Measurements from ENCODE around the gene CCDC40. TPM values are rescaled to one million over a fixed set of nuclear protein-coding genes. Genes with fewer than 3 reads are reported as not detected.

Gene CCDC40
- total and polyA plus RNA-seq, 10 of the 15 experiments (the other 5 are each of a cell fraction or from before 2014, with no cell fraction given) = 0.06 to 0.10 TPM; not detected in 8

- H3K27ac ChIP-seq (ENCODE audit: control insufficient read depth, insufficient read depth) = no peak overlapping the region
- H3K4me3 ChIP-seq = no peak overlapping the region
- RAD21 ChIA-PET (ENCODE audit: unreplicated experiment) = no interaction called here
- no peak overlapping the region for H3K9ac ChIP-seq (ENCODE audit: control insufficient read depth, insufficient read depth, low read length)
- SMC1A ChIA-PET (ENCODE audit: uncharacterized antibody, unreplicated experiment) = no interaction called here
- TF ChIP-seq CBFB (IDR thresholded peaks at IDR 0.05; ENCODE audit: low read depth) (no peak), RUNX3 (IDR thresholded peaks at IDR 0.05; ENCODE audit: low read length) (no peak), BCL3 (IDR thresholded peaks at IDR 0.05; ENCODE audit: borderline replicate concordance, insufficient read depth, low read depth, low read length, poor library complexity, severe bottlenecking) (no peak), GABPA (IDR thresholded peaks at IDR 0.05; ENCODE audit: low read depth) (no peak), ZBED1 (IDR thresholded peaks at IDR 0.05; ENCODE audit: borderline replicate concordance) (no peak), MTA2 (IDR thresholded peaks at IDR 0.05; ENCODE audit: low read depth) (no peak), RELA (IDR thresholded peaks at IDR 0.05; ENCODE audit: borderline replicate concordance, partially characterized antibody) (no peak), IRF4 (IDR thresholded peaks at IDR 0.05; ENCODE audit: low read depth, low read length) (no peak), RAD51 (IDR thresholded peaks at IDR 0.05) (no peak), TCF12 (IDR thresholded peaks at IDR 0.05; ENCODE audit: low read depth, low read length) (no peak), ZSCAN29 (IDR thresholded peaks at IDR 0.05) (no peak), BHLHE40 (IDR thresholded peaks at IDR 0.05; ENCODE audit: borderline replicate concordance in 1 of 2, low read depth in 2 of 2, low read length in 1 of 2) (no peak)
- TF ChIP-seq, protein P1, sequence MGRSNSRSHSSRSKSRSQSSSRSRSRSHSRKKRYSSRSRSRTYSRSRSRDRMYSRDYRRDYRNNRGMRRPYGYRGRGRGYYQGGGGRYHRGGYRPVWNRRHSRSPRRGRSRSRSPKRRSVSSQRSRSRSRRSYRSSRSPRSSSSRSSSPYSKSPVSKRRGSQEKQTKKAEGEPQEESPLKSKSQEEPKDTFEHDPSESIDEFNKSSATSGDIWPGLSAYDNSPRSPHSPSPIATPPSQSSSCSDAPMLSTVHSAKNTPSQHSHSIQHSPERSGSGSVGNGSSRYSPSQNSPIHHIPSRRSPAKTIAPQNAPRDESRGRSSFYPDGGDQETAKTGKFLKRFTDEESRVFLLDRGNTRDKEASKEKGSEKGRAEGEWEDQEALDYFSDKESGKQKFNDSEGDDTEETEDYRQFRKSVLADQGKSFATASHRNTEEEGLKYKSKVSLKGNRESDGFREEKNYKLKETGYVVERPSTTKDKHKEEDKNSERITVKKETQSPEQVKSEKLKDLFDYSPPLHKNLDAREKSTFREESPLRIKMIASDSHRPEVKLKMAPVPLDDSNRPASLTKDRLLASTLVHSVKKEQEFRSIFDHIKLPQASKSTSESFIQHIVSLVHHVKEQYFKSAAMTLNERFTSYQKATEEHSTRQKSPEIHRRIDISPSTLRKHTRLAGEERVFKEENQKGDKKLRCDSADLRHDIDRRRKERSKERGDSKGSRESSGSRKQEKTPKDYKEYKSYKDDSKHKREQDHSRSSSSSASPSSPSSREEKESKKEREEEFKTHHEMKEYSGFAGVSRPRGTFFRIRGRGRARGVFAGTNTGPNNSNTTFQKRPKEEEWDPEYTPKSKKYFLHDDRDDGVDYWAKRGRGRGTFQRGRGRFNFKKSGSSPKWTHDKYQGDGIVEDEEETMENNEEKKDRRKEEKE (IDR thresholded peaks at IDR 0.05) = no peak
- TF ChIP-seq, protein P2, sequence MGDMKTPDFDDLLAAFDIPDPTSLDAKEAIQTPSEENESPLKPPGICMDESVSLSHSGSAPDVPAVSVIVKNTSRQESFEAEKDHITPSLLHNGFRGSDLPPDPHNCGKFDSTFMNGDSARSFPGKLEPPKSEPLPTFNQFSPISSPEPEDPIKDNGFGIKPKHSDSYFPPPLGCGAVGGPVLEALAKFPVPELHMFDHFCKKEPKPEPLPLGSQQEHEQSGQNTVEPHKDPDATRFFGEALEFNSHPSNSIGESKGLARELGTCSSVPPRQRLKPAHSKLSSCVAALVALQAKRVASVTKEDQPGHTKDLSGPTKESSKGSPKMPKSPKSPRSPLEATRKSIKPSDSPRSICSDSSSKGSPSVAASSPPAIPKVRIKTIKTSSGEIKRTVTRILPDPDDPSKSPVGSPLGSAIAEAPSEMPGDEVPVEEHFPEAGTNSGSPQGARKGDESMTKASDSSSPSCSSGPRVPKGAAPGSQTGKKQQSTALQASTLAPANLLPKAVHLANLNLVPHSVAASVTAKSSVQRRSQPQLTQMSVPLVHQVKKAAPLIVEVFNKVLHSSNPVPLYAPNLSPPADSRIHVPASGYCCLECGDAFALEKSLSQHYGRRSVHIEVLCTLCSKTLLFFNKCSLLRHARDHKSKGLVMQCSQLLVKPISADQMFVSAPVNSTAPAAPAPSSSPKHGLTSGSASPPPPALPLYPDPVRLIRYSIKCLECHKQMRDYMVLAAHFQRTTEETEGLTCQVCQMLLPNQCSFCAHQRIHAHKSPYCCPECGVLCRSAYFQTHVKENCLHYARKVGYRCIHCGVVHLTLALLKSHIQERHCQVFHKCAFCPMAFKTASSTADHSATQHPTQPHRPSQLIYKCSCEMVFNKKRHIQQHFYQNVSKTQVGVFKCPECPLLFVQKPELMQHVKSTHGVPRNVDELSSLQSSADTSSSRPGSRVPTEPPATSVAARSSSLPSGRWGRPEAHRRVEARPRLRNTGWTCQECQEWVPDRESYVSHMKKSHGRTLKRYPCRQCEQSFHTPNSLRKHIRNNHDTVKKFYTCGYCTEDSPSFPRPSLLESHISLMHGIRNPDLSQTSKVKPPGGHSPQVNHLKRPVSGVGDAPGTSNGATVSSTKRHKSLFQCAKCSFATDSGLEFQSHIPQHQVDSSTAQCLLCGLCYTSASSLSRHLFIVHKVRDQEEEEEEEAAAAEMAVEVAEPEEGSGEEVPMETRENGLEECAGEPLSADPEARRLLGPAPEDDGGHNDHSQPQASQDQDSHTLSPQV (IDR thresholded peaks at IDR 0.05) = no peak
- H3K79me2 ChIP-seq (ENCODE audit: control insufficient read depth, insufficient read depth, low read length) = no peaks in the 10 kb centered on the region
- 0 out of 2 replicates have a peak, but pooled peaks cover 2% of the 10 kb centered on the region for H4K20me1 ChIP-seq (ENCODE audit: control insufficient read depth, insufficient read depth)
- H3K4me2 ChIP-seq (ENCODE audit: control insufficient read depth, insufficient read depth) = no peak overlapping the region
- no peak for ATAC-seq
- no TSS peak for BruUV-seq (replicated peaks)
- in situ Hi-C loops (cut with MboI) = no loop called here
- no peaks in the 10 kb centered on the region for H3K4me1 ChIP-seq (ENCODE audit: control insufficient read depth, insufficient read depth, low read length)
- no peak for FAIRE-seq
- WGBS (ENCODE audit: insufficient coverage, insufficient replicate concordance, low lambda C conversion rate, missing lambda C conversion rate) = 30% methylated on average over 31 of the region's 34 CpGs
- H3K9me3 ChIP-seq (replicated peaks; ENCODE audit: control insufficient read depth, insufficient read depth, low read length) = no peaks in the 10 kb centered on the region
- no peak overlapping the region for H2AFZ ChIP-seq (ENCODE audit: control insufficient read depth, low read depth, low read length)
- no peak for DNase-seq (ENCODE audit: low read depth, low spot score)
- intact Hi-C loops (cut with micrococcal nuclease; ENCODE audit: unreplicated experiment) = no loop called here
- no peaks in the 10 kb centered on the region; a peak in 1 of 4 replicates for H3K27me3 ChIP-seq (replicated peaks in 1 of 2; ENCODE audit: control insufficient read depth in 2 of 2, insufficient read depth in 2 of 2, low read length in 1 of 2)
- H3K36me3 ChIP-seq (ENCODE audit: control insufficient read depth in 2 of 2, insufficient read depth in 2 of 2, low read length in 1 of 2) = no peaks in the 10 kb centered on the region
- CTCF ChIA-PET = interaction anchor here (1.1 to 1.6 kb wide), 2 partner anchors 11 to 14 kb away, joined by 3 read pairs; partner anchors contain the start of gene GAA
- POLR2A ChIA-PET = interaction anchor here (0.6 kb wide), 1 partner anchor 214 kb away, joined by 3 read pairs; no protein-coding TSS in a partner anchor
These were observed 51.2 kb downstream of the CCDC40 start for GRCh38 chr17:80087346-80088265.
